ENCODE results near the gene BBOX1. TPM values are rescaled to one million over a fixed set of nuclear protein-coding genes. Genes with fewer than 3 reads are reported as not detected.
"Not testable (repeated sequence)": the region's sequence is repeated elsewhere in the genome, so short reads cannot be mapped to it uniquely, and the experiment has no call there.

BBOX1 gene
- total and polyA plus RNA-seq, 2 donors (not counting 1 experiment from before 2014, with no cell fraction given), result not detected

GRCh38 chr11:27173545-27173944 is 132.9 kb downstream of the BBOX1 start:
- Histone ChIP-seq H3K9ac (ENCODE audit: insufficient read depth, low read length) (no peak overlapping the region), H4K20me1 (ENCODE audit: control insufficient read depth, extremely low read depth, insufficient read depth, low read length) (no peaks in the 10 kb centered on the region), H3K9me3 (ENCODE audit: control insufficient read depth, insufficient read depth, low read depth, low read length) (no peaks in the 10 kb centered on the region), H3K4me1 (ENCODE audit: control insufficient read depth, extremely low read depth, insufficient read depth, low read length) (no peaks in the 10 kb centered on the region), H2AFZ (ENCODE audit: low read length) (no peak overlapping the region), H3K27me3 (ENCODE audit: control insufficient read depth, insufficient read depth, low read length) (peaks cover 2% of the 10 kb centered on the region), H3K79me2 (ENCODE audit: control insufficient read depth, insufficient read depth, low read length) (no peaks in the 10 kb centered on the region), H3K27ac (ENCODE audit: insufficient read depth, low read length) (no peak overlapping the region), H3K4me2 (ENCODE audit: extremely low read depth, insufficient read depth, low read length) (no peak overlapping the region), H3K4me3 (replicated peaks in 1 of 4; ENCODE audit: control extremely low read depth in 1 of 4, insufficient read depth in 1 of 4, low read depth in 3 of 4, low read length in 4 of 4) (no peak overlapping the region), H3K36me3 (ENCODE audit: control insufficient read depth, insufficient read depth, low read length) (no peaks in the 10 kb centered on the region)
- TF ChIP-seq CTCF (conservative IDR thresholded peaks at IDR 0.05 in 1 of 2, IDR thresholded peaks at IDR 0.05 in 1 of 2; ENCODE audit: low read depth in 1 of 2, low read length in 2 of 2) (no peak), EZH2 (IDR thresholded peaks at IDR 0.05; ENCODE audit: low read length, missing control alignments) (no peak)
- DNase-seq (ENCODE audit: low read depth in 2 of 2), result no peak

GRCh38 chr11:27174021-27174420 is 133.4 kb downstream of the BBOX1 start:
- Histone ChIP-seq H2AFZ (ENCODE audit: low read length) (no peak overlapping the region), H3K9ac (ENCODE audit: insufficient read depth, low read length) (no peak overlapping the region), H3K4me1 (ENCODE audit: control insufficient read depth, extremely low read depth, insufficient read depth, low read length) (no peaks in the 10 kb centered on the region), H3K4me2 (ENCODE audit: extremely low read depth, insufficient read depth, low read length) (no peak overlapping the region), H3K9me3 (ENCODE audit: control insufficient read depth, insufficient read depth, low read depth, low read length) (no peaks in the 10 kb centered on the region), H3K27me3 (ENCODE audit: control insufficient read depth, insufficient read depth, low read length) (peaks cover 2% of the 10 kb centered on the region), H4K20me1 (ENCODE audit: control insufficient read depth, extremely low read depth, insufficient read depth, low read length) (no peaks in the 10 kb centered on the region), H3K27ac (ENCODE audit: insufficient read depth, low read length) (no peak overlapping the region), H3K36me3 (ENCODE audit: control insufficient read depth, insufficient read depth, low read length) (no peaks in the 10 kb centered on the region), H3K4me3 (replicated peaks in 1 of 4; ENCODE audit: control extremely low read depth in 1 of 4, insufficient read depth in 1 of 4, low read depth in 3 of 4, low read length in 4 of 4) (no peak overlapping the region), H3K79me2 (ENCODE audit: control insufficient read depth, insufficient read depth, low read length) (no peaks in the 10 kb centered on the region)
- TF ChIP-seq CTCF (conservative IDR thresholded peaks at IDR 0.05 in 1 of 2, IDR thresholded peaks at IDR 0.05 in 1 of 2; ENCODE audit: low read depth in 1 of 2, low read length in 2 of 2) (no peak), EZH2 (IDR thresholded peaks at IDR 0.05; ENCODE audit: low read length, missing control alignments) (no peak)
- no peak for DNase-seq (ENCODE audit: low read depth in 2 of 2)

- Histone ChIP-seq H3K4me3 (replicated peaks in 1 of 4; ENCODE audit: control extremely low read depth in 1 of 4, insufficient read depth in 1 of 4, low read depth in 3 of 4, low read length in 4 of 4) (no peak overlapping the region), H3K36me3 (ENCODE audit: control insufficient read depth, insufficient read depth, low read length) (no peaks in the 10 kb centered on the region), H3K27ac (ENCODE audit: insufficient read depth, low read length) (no peak overlapping the region), H3K27me3 (ENCODE audit: control insufficient read depth, insufficient read depth, low read length) (peaks cover 2% of the 10 kb centered on the region), H3K4me2 (ENCODE audit: extremely low read depth, insufficient read depth, low read length) (no peak overlapping the region), H3K79me2 (ENCODE audit: control insufficient read depth, insufficient read depth, low read length) (no peaks in the 10 kb centered on the region), H3K4me1 (ENCODE audit: control insufficient read depth, extremely low read depth, insufficient read depth, low read length) (no peaks in the 10 kb centered on the region), H3K9ac (ENCODE audit: insufficient read depth, low read length) (no peak overlapping the region), H2AFZ (ENCODE audit: low read length) (no peak overlapping the region), H3K9me3 (ENCODE audit: control insufficient read depth, insufficient read depth, low read depth, low read length) (no peaks in the 10 kb centered on the region), H4K20me1 (ENCODE audit: control insufficient read depth, extremely low read depth, insufficient read depth, low read length) (no peaks in the 10 kb centered on the region)
- TF ChIP-seq CTCF (conservative IDR thresholded peaks at IDR 0.05 in 1 of 2, IDR thresholded peaks at IDR 0.05 in 1 of 2; ENCODE audit: low read depth in 1 of 2, low read length in 2 of 2), result no peak
- DNase-seq (ENCODE audit: low read depth in 2 of 2), result no peak
Measured at GRCh38 chr11:27174672-27175210, 134.1 kb downstream of the BBOX1 start.

- not testable (repeated sequence) for DNase-seq (ENCODE audit: low read depth in 2 of 2); H2AFZ ChIP-seq (ENCODE audit: low read length); H3K36me3 ChIP-seq (ENCODE audit: control insufficient read depth, insufficient read depth, low read length); H3K4me2 ChIP-seq (ENCODE audit: extremely low read depth, insufficient read depth, low read length); H3K79me2 ChIP-seq (ENCODE audit: control insufficient read depth, insufficient read depth, low read length); H3K4me1 ChIP-seq (ENCODE audit: control insufficient read depth, extremely low read depth, insufficient read depth, low read length); H3K9ac ChIP-seq (ENCODE audit: insufficient read depth, low read length); H3K27ac ChIP-seq (ENCODE audit: insufficient read depth, low read length); H4K20me1 ChIP-seq (ENCODE audit: control insufficient read depth, extremely low read depth, insufficient read depth, low read length); H3K27me3 ChIP-seq (ENCODE audit: control insufficient read depth, insufficient read depth, low read length); H3K4me3 ChIP-seq (replicated peaks in 1 of 4; ENCODE audit: control extremely low read depth in 1 of 4, insufficient read depth in 1 of 4, low read depth in 3 of 4, low read length in 4 of 4); H3K9me3 ChIP-seq (ENCODE audit: control insufficient read depth, insufficient read depth, low read depth, low read length)
Measured at GRCh38 chr11:27175562-27175961, 134.9 kb downstream of the BBOX1 start.
